ENCODE measurements around the gene SFRP5. TPM values are rescaled to one million over a fixed set of nuclear protein-coding genes. Genes with fewer than 3 reads are reported as not detected.

The SFRP5 gene
- total RNA-seq, 1 donor from 2014 or later: 1.7 TPM

- no peaks in the 10 kb centered on the region for H3K9me3 ChIP-seq
- intact Hi-C loops (cut with DNase I): no loop called here
These were observed 34.1 kb upstream of the SFRP5 start for GRCh38 chr10:97805949-97806348.

GRCh38 chr10:97805096-97805884 is 33.5 kb upstream of the SFRP5 start:
- Histone ChIP-seq H3K27me3 (no peaks in the 10 kb centered on the region), H3K9me3 (no peaks in the 10 kb centered on the region), H3K4me1 (no peaks in the 10 kb centered on the region), H3K4me3 (no peak overlapping the region), H3K36me3 (no peaks in the 10 kb centered on the region), H3K27ac (no peak overlapping the region)
- no peak for DNase-seq (ENCODE audit: extremely low spot score in 2 of 2)
- intact Hi-C loops (cut with DNase I): no loop called here
- TF ChIP-seq POLR2A (IDR thresholded peaks at IDR 0.05): no peak
- TF ChIP-seq POLR2AphosphoS5 (IDR thresholded peaks at IDR 0.05; ENCODE audit: insufficient read depth in 1 of 2, low read depth in 1 of 2): no peak
- no peak for TF ChIP-seq CTCF (IDR thresholded peaks at IDR 0.05)

More at GRCh38 chr10:97805949-97806348, 34.1 kb upstream of the SFRP5 start:
- TF ChIP-seq POLR2AphosphoS5 (IDR thresholded peaks at IDR 0.05; ENCODE audit: insufficient read depth in 1 of 2, low read depth in 1 of 2) (no peak), CTCF (IDR thresholded peaks at IDR 0.05) (no peak), POLR2A (IDR thresholded peaks at IDR 0.05) (no peak)
- Histone ChIP-seq H3K4me1 (no peaks in the 10 kb centered on the region), H3K27ac (no peak overlapping the region), H3K36me3 (no peaks in the 10 kb centered on the region), H3K4me3 (no peak overlapping the region), H3K27me3 (no peaks in the 10 kb centered on the region)
- no peak for DNase-seq (ENCODE audit: extremely low spot score in 2 of 2)

DNA sequence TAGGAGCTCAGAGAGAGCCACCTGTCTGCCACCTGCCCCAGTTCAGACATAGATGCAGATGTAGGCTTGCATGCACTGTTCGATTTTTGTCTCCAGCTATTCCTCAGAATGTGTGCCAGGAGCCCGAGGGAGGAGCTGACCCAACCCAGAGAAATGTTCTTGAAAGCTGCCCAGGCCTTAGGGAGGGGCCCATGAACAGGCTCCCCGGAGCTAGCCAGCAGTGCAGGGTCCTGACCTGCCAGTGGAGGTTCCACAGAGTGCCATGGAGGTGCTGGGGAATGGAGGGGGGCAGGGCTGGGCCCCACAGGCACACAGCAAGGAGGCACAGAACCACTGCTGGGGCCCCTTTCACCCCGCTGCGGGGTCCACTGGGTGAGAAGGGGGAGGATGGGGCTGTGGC is 29.6 kb upstream of the SFRP5 start:
- Histone ChIP-seq H3K27me3 (no peaks in the 10 kb centered on the region), H3K36me3 (no peaks in the 10 kb centered on the region), H3K9me3 (no peaks in the 10 kb centered on the region), H3K4me3 (no peak overlapping the region), H3K4me1 (no peaks in the 10 kb centered on the region), H3K27ac (no peak overlapping the region)
- intact Hi-C loops (cut with DNase I): no loop called here
- no peak for TF ChIP-seq POLR2AphosphoS5 (IDR thresholded peaks at IDR 0.05; ENCODE audit: insufficient read depth in 1 of 2, low read depth in 1 of 2)
- TF ChIP-seq CTCF (IDR thresholded peaks at IDR 0.05): no peak
- TF ChIP-seq POLR2A (IDR thresholded peaks at IDR 0.05): no peak
- DNase-seq (ENCODE audit: extremely low spot score in 2 of 2): no peak

DNA sequence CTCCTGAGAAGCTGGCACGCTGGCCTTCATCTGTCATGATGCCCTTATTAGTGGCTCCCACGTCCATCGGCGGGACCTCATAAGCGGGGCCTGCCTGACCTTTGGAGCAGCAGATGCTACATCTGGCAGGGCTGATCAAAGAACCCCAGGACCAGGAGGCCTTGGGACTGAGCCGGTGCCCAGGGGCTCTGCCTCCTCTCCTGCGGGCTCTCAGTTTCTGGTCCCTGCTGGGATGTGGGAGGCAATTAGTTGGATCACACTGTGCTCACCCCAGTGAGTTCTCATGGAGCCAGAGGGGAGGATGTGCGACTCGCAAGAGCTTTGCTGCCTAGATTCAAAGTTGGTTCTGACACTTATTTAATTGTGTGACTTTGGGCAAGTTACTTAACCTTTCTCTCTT is 28.7 kb upstream of the SFRP5 start:
- no peak for TF ChIP-seq POLR2A (IDR thresholded peaks at IDR 0.05)
- no peak for TF ChIP-seq POLR2AphosphoS5 (IDR thresholded peaks at IDR 0.05; ENCODE audit: insufficient read depth in 1 of 2, low read depth in 1 of 2)
- no peak for TF ChIP-seq CTCF (IDR thresholded peaks at IDR 0.05)
- H3K27ac ChIP-seq: no peak overlapping the region
- DNase-seq (ENCODE audit: extremely low spot score in 2 of 2): no peak
- H3K27me3 ChIP-seq: no peaks in the 10 kb centered on the region
- intact Hi-C loops (cut with DNase I): no loop called here
- H3K4me3 ChIP-seq: no peak overlapping the region
- H3K9me3 ChIP-seq: no peaks in the 10 kb centered on the region
- H3K4me1 ChIP-seq: no peaks in the 10 kb centered on the region
- H3K36me3 ChIP-seq: no peaks in the 10 kb centered on the region

DNA sequence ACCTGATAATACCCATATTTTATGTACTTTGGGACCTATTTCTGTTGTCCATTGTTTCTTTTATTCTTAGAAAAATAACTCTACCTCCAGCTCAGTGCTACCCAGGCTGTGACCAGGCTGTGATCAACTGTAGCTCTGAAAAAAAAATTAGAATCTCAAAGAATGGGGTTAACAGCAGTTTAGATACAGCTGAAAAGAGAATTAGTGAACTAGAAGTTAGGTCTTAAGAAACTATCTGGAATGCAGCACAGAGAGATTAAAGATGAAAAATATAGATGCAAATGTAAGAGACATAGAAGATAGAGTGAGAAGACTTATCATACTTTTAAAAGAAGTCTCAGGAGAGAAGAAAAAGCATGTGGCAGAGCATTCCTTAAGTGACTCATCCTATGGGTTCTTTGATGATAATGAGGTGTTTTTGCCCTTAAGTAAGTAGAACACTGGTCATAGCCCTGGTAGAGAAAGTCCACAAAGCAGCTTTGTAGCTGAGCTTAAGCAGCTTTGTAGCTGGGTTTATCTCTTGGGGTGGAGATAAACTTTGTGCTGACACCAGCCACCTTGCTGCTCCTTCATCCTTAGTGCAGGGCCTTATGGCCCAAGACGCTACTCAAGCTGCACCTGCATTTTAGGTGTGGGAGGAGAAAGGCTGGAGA is 27.3 kb upstream of the SFRP5 start:
- TF ChIP-seq CTCF (IDR thresholded peaks at IDR 0.05) (no peak), POLR2A (IDR thresholded peaks at IDR 0.05) (no peak), POLR2AphosphoS5 (IDR thresholded peaks at IDR 0.05; ENCODE audit: insufficient read depth in 1 of 2, low read depth in 1 of 2) (no peak)
- intact Hi-C loops (cut with DNase I): loop anchor here (10.0 kb wide), 1 partner anchor 66 kb away; no protein-coding TSS in a partner anchor
- no peak for DNase-seq (ENCODE audit: extremely low spot score in 2 of 2)
- H3K27ac ChIP-seq: no peak overlapping the region
- no peak overlapping the region for H3K4me3 ChIP-seq
- no peaks in the 10 kb centered on the region for H3K36me3 ChIP-seq
- no peaks in the 10 kb centered on the region for H3K9me3 ChIP-seq
- no peaks in the 10 kb centered on the region for H3K27me3 ChIP-seq
- H3K4me1 ChIP-seq: no peaks in the 10 kb centered on the region

Measured in vagina (tissue), 2 donors.